HS-5 (cell line): ENCODE measurements around the gene NASP.

ENCODE experiments used
- DNase-seq: peaks from one replicate; pipeline ENCODE4 v3.0.0-alpha.2; 2012; ENCODE audit warnings: low read depth

NASP gene

GRCh38 chr1:45619149-45619921, 35.5 kb downstream of the NASP start:
- DNase-seq = no peak

- no peak for DNase-seq
These were observed 37.0 kb downstream of the NASP start for GRCh38 chr1:45620588-45621500.

GRCh38 chr1:45621501-45621836, 37.6 kb downstream of the NASP start:
- DNase-seq = no peak

- no peak for DNase-seq
These were observed 38.2 kb downstream of the NASP start for GRCh38 chr1:45621895-45622523.

- DNase-seq = no peak
These were observed 38.9 kb downstream of the NASP start for GRCh38 chr1:45622524-45623394.

- no peak for DNase-seq
These were observed 40.1 kb downstream of the NASP start, which contains the start of gene CCDC17 for GRCh38 chr1:45623972-45624371. Gene CCDC17 (minus strand): TSS chr1:45624054. CDS start chr1:45623909, 145 bp downstream.

- DNase-seq = no peak
These were observed 45.2 kb downstream of the NASP start for GRCh38 chr1:45629035-45629434.

GRCh38 chr1:45630429-45630828, 46.6 kb downstream of the NASP start:
- no peak for DNase-seq

- DNase-seq = no peak
These were observed 51.4 kb downstream of the NASP start for GRCh38 chr1:45635211-45635610.

GRCh38 chr1:45640293-45640692, 56.5 kb downstream of the NASP start:
- no peak for DNase-seq

GRCh38 chr1:45643321-45643720, 59.5 kb downstream of the NASP start:
- DNase-seq = no peak

- no peak for DNase-seq
These were observed 60.1 kb downstream of the NASP start for GRCh38 chr1:45643978-45644377.

GRCh38 chr1:45644661-45645060, 60.8 kb downstream of the NASP start:
- DNase-seq = no peak

- DNase-seq = no peak
These were observed 63.6 kb downstream of the NASP start for GRCh38 chr1:45647248-45648021.

GRCh38 chr1:45654540-45655280, 70.9 kb downstream of the NASP start:
- DNase-seq = no peak

- no peak for DNase-seq
These were observed 72.9 kb downstream of the NASP start for GRCh38 chr1:45656573-45657226.

- no peak for DNase-seq
These were observed 74.3 kb downstream of the NASP start for GRCh38 chr1:45658171-45658570.

- DNase-seq = no peak
These were observed 75.4 kb downstream of the NASP start for GRCh38 chr1:45659222-45659621.

- no peak for DNase-seq
These were observed 76.5 kb downstream of the NASP start for GRCh38 chr1:45660336-45660735.

GRCh38 chr1:45666836-45667235, 83.0 kb downstream of the NASP start:
- DNase-seq = no peak
